GM23248 (cell line): Measurements from ENCODE around the gene TACR2.

Experiments used
- EZH2 ChIP-seq: fragments of 200-600 bp; sonication (generic); IDR thresholded peaks from 2 replicates; pipeline ENCODE4 v1.6.1; 2018; ENCODE audit warnings: antibody characterized with exemption, mild to moderate bottlenecking; ENCODE audit not compliant: insufficient read depth, poor library complexity, severe bottlenecking
- EZH2phosphoT487 ChIP-seq: fragments of 200-600 bp; sonication (generic); IDR thresholded peaks from 2 replicates; pipeline ENCODE4 v1.6.1; 2018; ENCODE audit warnings: antibody characterized with exemption, moderate library complexity, mild to moderate bottlenecking, low read depth; ENCODE audit not compliant: insufficient read depth

- TF ChIP-seq EZH2phosphoT487 (no peak), EZH2 (no peak)
Observed at GRCh38 chr10:69414036-69415018, 2.4 kb downstream of the TACR2 start.
